Glutamatergic neuron (in vitro differentiated cells): ENCODE results near the gene HAVCR2. TPM values are rescaled to one million over a fixed set of nuclear protein-coding genes. Genes with fewer than 3 reads are reported as not detected.

Experiments used
- DNase-seq: peaks from one replicate; pipeline ENCODE4 v3.0.0; 2022
- H3K27ac Mint-ChIP-seq: one replicate; pipeline ENCODE4 v1.8.0; 2020; ENCODE audit warnings: mild to moderate bottlenecking, mixed read lengths, inconsistent platforms; ENCODE audit not compliant: unreplicated experiment
- H3K27me3 Mint-ChIP-seq: one replicate; pipeline ENCODE4 v1.8.0; 2020; ENCODE audit warnings: mild to moderate bottlenecking, moderate library complexity, mixed read lengths, inconsistent platforms; ENCODE audit not compliant: unreplicated experiment
- H3K36me3 Mint-ChIP-seq: one replicate; pipeline ENCODE4 v1.8.0; 2020; ENCODE audit warnings: mild to moderate bottlenecking, mixed read lengths, inconsistent platforms; ENCODE audit not compliant: unreplicated experiment
- H3K4me1 Mint-ChIP-seq: one replicate; pipeline ENCODE4 v1.8.0; 2020; ENCODE audit warnings: mild to moderate bottlenecking, low read depth, mixed read lengths, inconsistent platforms; ENCODE audit not compliant: unreplicated experiment
- H3K4me3 Mint-ChIP-seq: one replicate; pipeline ENCODE4 v1.8.0; 2020; ENCODE audit warnings: mild to moderate bottlenecking, mixed read lengths, inconsistent platforms; ENCODE audit not compliant: unreplicated experiment
- H3K9me3 Mint-ChIP-seq: one replicate; pipeline ENCODE4 v1.8.0; 2020; ENCODE audit warnings: mild to moderate bottlenecking, moderate library complexity, mixed read lengths, inconsistent platforms; ENCODE audit not compliant: unreplicated experiment
- total RNA-seq: library from RNA; stranded (reverse); fragmentation: NEBNext Ultra II Directional; extraction: Animal tissue kit (Norgen Biotek cat#: 25700); gene quantifications from one replicate; pipeline ENCODE4 v1.2.1, GENCODE V29; 2021; ENCODE audit not compliant: unreplicated experiment
- TF ChIP-seq, protein P1 (sequence below): fragments of 200-600 bp; sonication (generic); IDR thresholded peaks from one replicate; pipeline ENCODE4 v1.5.0; 2021; ENCODE audit not compliant: partially characterized antibody, unreplicated experiment

HAVCR2 gene
- total RNA-seq, 1 donor from 2014 or later, result not detected

DNA sequence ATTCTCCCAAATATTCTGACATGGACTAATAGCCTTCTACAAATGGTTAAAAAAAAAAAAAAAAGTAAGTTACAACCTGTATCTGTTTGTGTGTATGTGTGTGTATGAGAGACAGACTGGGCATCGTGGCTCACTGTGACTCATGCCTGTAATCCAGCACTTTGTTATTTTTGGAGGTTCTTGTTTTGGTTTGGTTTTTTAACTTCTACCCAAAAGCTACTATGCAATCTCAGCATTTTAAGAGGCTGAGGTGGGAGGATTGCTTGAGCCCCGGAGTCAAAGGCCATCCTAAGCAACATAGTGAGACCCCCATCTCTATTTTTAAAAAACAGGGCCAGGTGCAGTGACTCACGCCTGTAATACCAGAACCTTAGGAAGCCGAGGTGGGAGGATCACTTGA is 32.3 kb downstream of the HAVCR2 start:
- Mint-ChIP-seq H3K9me3 (no peaks in the 10 kb centered on the region), H3K27ac (no peak overlapping the region), H3K4me1 (no peaks in the 10 kb centered on the region), H3K27me3 (no peaks in the 10 kb centered on the region), H3K4me3 (no peak overlapping the region), H3K36me3 (no peaks in the 10 kb centered on the region)
- no peak for DNase-seq
- TF ChIP-seq, protein P1, sequence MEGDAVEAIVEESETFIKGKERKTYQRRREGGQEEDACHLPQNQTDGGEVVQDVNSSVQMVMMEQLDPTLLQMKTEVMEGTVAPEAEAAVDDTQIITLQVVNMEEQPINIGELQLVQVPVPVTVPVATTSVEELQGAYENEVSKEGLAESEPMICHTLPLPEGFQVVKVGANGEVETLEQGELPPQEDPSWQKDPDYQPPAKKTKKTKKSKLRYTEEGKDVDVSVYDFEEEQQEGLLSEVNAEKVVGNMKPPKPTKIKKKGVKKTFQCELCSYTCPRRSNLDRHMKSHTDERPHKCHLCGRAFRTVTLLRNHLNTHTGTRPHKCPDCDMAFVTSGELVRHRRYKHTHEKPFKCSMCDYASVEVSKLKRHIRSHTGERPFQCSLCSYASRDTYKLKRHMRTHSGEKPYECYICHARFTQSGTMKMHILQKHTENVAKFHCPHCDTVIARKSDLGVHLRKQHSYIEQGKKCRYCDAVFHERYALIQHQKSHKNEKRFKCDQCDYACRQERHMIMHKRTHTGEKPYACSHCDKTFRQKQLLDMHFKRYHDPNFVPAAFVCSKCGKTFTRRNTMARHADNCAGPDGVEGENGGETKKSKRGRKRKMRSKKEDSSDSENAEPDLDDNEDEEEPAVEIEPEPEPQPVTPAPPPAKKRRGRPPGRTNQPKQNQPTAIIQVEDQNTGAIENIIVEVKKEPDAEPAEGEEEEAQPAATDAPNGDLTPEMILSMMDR, result no peak

DNA sequence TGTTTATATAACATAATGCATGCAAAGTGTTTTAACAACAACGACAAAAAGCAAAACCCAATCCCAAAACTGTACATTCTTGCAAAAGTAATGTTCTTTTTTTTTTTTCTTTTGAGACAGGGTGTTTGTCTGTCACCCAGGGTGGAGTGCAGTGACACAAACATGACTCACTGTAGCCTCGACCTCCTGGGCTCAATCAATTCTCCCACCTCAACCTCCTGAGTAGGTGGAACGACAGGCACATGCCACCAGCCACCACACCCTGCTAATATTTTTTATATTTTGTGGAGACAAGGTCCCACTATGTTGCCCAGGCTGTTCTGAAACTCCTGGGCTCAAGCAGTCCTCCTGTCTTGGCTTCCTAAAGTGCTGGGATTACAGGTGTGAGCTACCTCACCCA is 36.3 kb downstream of the HAVCR2 start:
- no peaks in the 10 kb centered on the region for H3K4me1 Mint-ChIP-seq
- H3K36me3 Mint-ChIP-seq, result no peaks in the 10 kb centered on the region

DNA sequence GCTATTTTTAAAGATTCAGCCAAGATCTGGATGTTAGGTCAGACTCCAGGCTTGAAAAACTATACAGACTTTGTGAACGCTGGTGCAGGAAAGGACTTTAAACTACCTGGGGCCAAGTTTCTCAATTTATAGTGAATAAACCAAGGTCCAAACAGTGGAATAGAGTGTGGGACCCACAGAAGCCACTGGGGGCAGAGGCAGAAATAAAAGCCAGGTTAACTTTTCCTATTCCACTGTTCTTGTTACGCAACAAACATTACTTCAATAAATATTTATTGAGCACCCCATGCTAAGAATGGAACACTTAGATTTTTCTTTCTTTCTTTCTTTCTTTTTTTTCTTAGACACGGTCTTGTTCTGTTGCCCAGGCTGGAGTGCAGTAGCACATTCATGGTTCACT is 38.9 kb downstream of the HAVCR2 start:
- Mint-ChIP-seq H3K36me3 (no peaks in the 10 kb centered on the region), H3K4me3 (no peak overlapping the region), H3K27ac (no peak overlapping the region), H3K9me3 (no peaks in the 10 kb centered on the region), H3K4me1 (no peaks in the 10 kb centered on the region), H3K27me3 (no peaks in the 10 kb centered on the region)
- no peak for DNase-seq
- TF ChIP-seq, protein P1, result no peak

More for the DNA sequence above, 36.3 kb downstream of the HAVCR2 start:
- TF ChIP-seq, protein P1, result no peak
- no peaks in the 10 kb centered on the region for H3K9me3 Mint-ChIP-seq
- H3K4me3 Mint-ChIP-seq, result no peak overlapping the region
- no peaks in the 10 kb centered on the region for H3K27me3 Mint-ChIP-seq
- H3K27ac Mint-ChIP-seq, result no peak overlapping the region
- DNase-seq, result no peak

DNA sequence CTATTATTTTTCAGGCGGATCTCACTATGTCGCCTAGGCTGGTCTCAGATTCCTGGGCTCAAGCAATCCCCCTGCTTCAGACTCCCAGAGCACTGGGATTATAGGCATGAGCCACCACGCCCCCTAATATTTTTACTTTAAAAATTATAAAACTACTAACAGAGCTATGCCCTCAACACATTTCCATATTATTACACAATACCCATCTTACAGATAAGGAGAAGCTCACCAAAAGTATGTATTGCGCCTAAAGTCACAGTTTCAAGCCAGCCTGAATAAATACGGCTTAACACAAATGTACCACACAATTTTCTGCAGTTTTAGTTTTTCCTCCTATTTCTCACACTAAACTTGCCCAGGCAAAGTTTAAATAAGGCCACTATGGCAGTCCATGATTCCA is 40.1 kb downstream of the HAVCR2 start:
- Mint-ChIP-seq H3K27me3 (no peaks in the 10 kb centered on the region), H3K27ac (no peak overlapping the region), H3K4me1 (no peaks in the 10 kb centered on the region), H3K9me3 (no peaks in the 10 kb centered on the region), H3K36me3 (no peaks in the 10 kb centered on the region), H3K4me3 (no peak overlapping the region)
- DNase-seq, result no peak
- TF ChIP-seq, protein P1, result no peak

DNA sequence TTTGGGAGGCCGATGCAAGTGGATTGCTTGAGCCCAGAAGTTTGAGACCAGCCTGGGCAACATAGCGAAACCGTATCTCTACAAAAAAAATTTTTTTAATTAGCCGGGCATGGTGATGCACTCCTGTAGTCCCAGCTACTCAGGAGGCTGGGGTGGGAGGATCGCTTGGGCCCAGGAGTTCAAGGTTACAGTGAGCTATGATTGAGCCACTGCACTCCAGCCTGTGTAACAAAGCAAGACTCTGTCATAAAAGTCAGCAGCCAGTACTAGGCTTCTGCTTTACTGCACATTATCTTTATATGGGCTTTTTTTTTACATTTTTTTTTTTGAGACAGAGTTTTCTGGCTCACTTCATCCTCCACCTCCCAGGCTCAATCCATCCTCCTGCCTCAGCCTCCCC is 40.5 kb downstream of the HAVCR2 start:
- DNase-seq, result no peak
- Mint-ChIP-seq H3K27me3 (peaks cover 2% of the 10 kb centered on the region), H3K4me3 (no peak overlapping the region), H3K9me3 (no peaks in the 10 kb centered on the region), H3K36me3 (no peaks in the 10 kb centered on the region), H3K4me1 (no peaks in the 10 kb centered on the region), H3K27ac (no peak overlapping the region)
- TF ChIP-seq, protein P1, result no peak
